Endothelial cell (in vitro differentiated cells): Measurements from ENCODE around the gene TXNDC17. TPM values are rescaled to one million over a fixed set of nuclear protein-coding genes. Genes with fewer than 3 reads are reported as not detected.

ENCODE experiments used
- microRNA-seq: library from miRNA; unstranded; fragments of <30 nt; microRNA quantifications from one replicate; pipeline ENCODE4, GENCODE V29; 2020; ENCODE audit not compliant: unreplicated experiment
- total RNA-seq: library from RNA; stranded (reverse); fragmentation: NEBNext Ultra II Directional; extraction: Animal tissue kit (Norgen Biotek cat#: 25700); gene quantifications from one replicate; pipeline ENCODE4 v1.2.1, GENCODE V29; 2021; ENCODE audit not compliant: unreplicated experiment

The TXNDC17 gene
- total RNA-seq, 1 donor from 2014 or later, result 94.2 TPM

Small RNA genes lying within 50 kb of the gene (microRNA-seq; reads per million reads assigned to microRNA genes)
- gene MIR4520-1 (not detected), gene MIR4520-2 (not detected)

Other genes with a start within 250 kb of the TXNDC17 start
- not detected for gene AIPL1, start 205.9 kb upstream of the TXNDC17 start, total RNA-seq
- 9.1 TPM for gene PIMREG, start 196.6 kb upstream of the TXNDC17 start, total RNA-seq
- gene PITPNM3, start 84.5 kb upstream of the TXNDC17 start, total RNA-seq, result 0.72 TPM
- gene KIAA0753, start 349 bp upstream of the TXNDC17 start, total RNA-seq, result 22.6 TPM
- 18.3 TPM for gene MED31, start 10.5 kb downstream of the TXNDC17 start, total RNA-seq
- 3.8 TPM for gene C17orf100, start 10.7 kb downstream of the TXNDC17 start, total RNA-seq
- 1.3 TPM for gene SLC13A5, start 72.3 kb downstream of the TXNDC17 start, total RNA-seq
- 0.38 TPM for gene XAF1, start 115.0 kb downstream of the TXNDC17 start, total RNA-seq
- gene FBXO39, start 135.2 kb downstream of the TXNDC17 start, total RNA-seq, result not detected
- gene TEKT1, start 190.7 kb downstream of the TXNDC17 start, total RNA-seq, result 1.2 TPM